Posterior vena cava (tissue), 2 donors: ENCODE measurements around the gene GIPC1. TPM values are rescaled to one million over a fixed set of nuclear protein-coding genes. Genes with fewer than 3 reads are reported as not detected.

ENCODE experiments used
- DNase-seq: peaks from one replicate; pipeline ENCODE4 v3.0.0-alpha.2; 2020; ENCODE audit warnings: low spot score
- intact Hi-C, 2 donors: fragments of 100-400 bp; cut with DNase I; formaldehyde crosslinking; loops; one replicate each; pipeline versions ENCODE4 v1.14.1 to v1.14.2; 2022 to 2023
- total RNA-seq, 2 donors: library from RNA; stranded (reverse); fragmentation: NEBNext Ultra II Directional; extraction: Animal tissue kit (Norgen Biotek cat#: 25700); gene quantifications; one replicate each; pipeline ENCODE4 v1.2.1, GENCODE V29; 2021
- donor health status: DM: yes; HTN: yes; CAD: no.
- donor health status: DM: yes; HTN: yes; CAD: no.

GIPC1 gene
- total RNA-seq, 2 donors from 2014 or later: 43.5 to 46.1 TPM

DNA sequence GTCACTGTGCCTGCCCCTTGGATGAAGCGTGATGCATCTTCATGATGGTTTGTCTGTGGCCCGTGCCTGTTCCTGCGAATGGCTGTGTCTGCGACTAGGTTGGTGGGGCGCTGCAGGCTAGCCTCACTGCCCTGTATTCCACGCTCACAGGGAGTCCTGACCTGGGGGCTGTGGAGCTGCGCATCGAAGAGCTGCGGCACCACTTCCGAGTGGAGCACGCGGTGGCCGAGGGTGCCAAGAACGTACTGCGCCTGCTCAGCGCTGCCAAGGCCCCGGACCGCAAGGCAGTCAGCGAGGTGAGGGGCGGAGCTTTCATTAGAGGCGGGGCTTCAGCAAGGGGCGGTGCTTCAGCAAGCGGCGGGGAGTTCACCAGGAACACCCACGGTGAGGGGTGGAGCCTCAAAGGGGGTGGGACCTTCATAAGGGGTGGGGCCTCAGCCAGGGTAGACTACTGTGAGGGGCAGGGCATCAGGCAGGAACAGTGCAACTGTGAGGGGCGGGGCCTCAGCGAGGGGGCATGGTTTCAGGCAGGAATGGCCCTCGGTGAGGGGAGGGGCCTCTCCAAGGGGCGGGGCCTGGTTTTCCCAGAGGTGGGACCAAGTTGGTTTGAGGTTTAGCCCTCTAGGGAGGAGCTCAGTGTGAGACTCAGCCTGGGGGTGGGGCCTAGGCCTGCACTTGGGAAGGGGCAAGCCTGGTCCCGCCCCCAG, 45.6 kb downstream of the GIPC1 start:
- intact Hi-C loops: no loop called here
- DNase-seq: peak; percentile 86

DNA sequence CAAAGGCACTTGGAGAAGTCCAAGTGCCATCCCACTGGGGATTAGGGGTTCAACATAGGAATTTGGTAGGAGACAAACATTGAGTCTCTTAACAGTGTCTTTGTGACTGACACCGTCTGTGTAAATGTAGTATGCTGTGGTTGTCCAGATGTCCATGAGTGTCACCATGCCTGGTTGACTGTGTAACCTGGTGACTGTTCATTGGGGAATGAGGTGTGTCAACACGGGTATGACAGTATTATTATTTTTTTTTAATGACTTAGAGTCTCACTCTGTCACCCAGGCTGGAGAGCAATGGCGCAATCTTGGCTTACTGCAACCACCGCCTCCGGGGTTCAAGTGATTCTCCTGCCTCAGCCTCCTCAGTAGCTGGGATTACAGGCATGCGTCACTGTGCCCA, 46.6 kb downstream of the GIPC1 start:
- DNase-seq: no peak
- intact Hi-C loops: no loop called here

GRCh38 chr19:14446336-14447036, 49.4 kb downstream of the GIPC1 start:
- no peak for DNase-seq
- intact Hi-C loops: no loop called here

DNA sequence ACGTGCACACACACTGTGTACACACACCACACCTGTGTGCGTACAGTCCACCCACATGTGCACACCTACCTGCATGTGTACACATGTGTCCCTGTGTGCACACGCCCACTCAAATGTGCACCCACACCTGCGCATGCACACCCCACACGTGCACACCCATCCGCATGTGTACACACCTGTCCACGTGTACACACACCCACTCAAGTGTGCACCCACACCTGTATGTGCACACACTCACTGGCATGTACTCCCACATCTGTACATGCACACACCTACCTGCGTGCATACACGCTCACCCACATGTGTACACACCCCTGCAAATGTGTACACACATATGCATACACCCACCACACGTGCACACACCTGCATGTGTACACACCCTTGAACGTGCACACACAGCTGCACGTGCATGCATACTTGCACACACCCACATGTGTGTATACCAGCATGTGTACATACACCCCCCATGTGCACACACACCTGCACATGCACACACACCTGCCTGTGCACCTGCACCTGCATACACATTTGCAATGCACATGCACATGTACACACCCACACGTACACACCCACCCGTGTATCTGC, 52.2 kb downstream of the GIPC1 start:
- intact Hi-C loops: no loop called here

DNA sequence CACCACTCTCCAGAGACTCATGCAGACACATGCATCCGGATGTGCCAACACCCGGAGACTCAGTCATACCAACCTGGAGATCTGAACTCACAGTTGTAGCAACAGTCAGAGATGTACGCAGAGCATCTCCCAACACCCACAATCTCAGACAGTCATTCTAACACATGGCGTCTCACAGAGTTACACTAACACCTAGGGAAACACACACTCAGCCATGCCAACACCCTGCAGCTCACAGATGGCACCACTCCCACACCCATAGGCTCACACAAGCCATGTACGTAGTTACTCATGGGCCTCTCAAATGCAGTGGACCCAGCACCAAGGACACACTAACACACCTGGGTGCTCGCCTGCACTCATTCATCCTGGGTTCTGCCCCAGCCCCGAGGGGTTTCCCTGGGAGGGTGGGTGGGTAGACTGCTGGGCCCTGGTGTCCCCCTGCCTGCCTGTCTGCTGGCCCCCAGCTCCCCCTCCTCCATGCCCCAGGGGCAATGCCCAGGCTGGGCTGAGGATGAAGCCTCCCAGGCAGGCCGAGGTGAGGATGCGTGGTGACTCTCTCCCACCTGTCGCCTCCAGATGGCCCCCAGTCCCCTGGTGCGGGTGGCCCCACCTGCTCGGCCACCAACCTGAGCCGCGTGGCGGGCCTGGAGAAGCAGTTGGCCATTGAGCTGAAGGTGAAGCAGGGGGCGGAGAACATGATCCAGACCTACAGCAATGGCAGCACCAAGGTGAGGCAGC, 52.9 kb downstream of the GIPC1 start:
- intact Hi-C loops: no loop called here

More for the DNA sequence above, 52.2 kb downstream of the GIPC1 start:
- DNase-seq: no peak

DNA sequence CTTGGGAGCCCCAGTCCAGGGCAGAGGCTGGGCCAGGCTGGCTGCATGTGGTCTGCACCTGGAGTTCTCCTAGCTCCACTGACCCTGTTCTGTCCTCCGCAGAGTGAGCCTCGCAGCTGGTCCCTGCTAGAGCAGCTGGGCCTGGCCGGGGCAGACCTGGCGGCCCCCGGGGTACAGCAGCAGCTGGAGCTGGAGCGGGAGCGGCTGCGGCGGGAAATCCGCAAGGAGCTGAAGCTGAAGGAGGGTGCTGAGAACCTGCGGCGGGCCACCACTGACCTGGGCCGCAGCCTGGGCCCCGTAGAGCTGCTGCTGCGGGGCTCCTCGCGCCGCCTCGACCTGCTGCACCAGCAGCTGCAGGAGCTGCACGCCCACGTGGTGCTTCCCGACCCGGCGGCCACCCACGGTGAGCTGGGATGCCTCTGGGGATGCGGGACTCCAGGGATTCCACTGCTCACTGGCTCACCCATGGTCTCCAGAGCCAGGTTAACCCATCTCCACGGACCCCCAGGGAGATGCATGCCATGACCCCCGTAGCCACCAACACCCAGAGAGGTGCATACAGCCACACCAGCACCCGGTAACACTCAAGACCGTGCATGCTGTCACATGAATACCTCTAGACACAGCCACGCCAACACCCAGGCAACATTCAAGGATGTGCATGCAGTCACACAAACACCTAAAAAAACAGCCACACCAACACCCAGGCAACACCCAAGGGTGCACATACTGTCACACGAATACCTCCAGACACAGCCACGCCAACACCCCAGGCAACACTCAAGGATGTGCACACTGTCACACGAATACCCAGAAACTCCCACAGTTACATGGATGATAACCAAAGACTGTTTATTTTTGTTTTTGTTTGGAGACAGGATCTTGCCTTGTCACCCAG, 54.6 kb downstream of the GIPC1 start:
- no peak for DNase-seq
- intact Hi-C loops: no loop called here

More for the DNA sequence above, 52.9 kb downstream of the GIPC1 start:
- DNase-seq: no peak

- intact Hi-C loops: no loop called here
- peak; percentile 94 for DNase-seq
These were observed 55.9 kb downstream of the GIPC1 start for GRCh38 chr19:14440049-14440448.

DNA sequence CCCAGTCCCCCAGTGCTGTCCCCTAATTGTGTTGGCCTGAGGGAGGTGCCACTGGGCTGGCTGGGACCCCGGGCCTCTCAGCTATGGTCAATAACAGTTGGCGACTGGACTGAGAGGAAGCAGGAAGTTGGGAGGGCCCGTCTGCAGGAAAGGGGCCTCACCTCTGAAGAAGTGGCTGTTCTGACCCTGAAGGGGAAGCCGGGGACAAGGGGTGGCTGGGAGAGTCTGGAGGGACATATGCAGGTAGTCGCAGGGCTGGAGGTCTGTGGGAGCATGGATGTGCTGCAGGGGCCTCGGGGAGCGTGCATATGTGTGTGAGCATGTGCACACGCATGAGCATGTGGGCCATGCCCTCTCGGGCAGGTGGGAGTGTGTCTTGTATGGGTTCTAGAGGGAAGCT, 56.9 kb downstream of the GIPC1 start:
- DNase-seq: no peak
- intact Hi-C loops: no loop called here

DNA sequence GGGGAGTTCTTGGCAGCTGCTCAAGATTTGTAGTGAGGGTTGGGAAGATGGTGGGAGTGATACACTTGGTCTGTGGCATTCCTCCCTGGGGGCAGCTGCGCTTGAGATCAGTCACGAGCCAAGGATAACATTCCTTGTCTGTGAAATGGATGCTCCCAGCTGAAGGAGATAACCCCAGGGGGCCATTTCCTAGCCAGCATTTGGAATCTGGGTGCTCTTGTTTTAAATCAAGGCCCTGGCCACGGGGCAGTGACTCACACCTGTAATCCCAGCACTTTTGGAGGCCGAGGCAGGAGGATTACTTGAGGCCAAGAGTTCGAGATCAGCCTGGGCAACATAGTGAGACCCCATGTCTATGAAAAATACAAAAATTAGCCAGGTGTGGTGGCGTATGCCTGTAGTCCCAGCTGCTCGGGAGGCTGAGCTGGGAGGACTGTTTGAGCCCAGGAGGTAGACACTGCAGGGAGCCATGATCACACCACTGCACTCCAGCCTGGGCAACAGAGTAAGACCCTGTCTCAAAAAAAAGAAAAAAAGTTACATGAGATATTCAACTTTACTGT, 58.3 kb downstream of the GIPC1 start:
- intact Hi-C loops: no loop called here
- DNase-seq: no peak

DNA sequence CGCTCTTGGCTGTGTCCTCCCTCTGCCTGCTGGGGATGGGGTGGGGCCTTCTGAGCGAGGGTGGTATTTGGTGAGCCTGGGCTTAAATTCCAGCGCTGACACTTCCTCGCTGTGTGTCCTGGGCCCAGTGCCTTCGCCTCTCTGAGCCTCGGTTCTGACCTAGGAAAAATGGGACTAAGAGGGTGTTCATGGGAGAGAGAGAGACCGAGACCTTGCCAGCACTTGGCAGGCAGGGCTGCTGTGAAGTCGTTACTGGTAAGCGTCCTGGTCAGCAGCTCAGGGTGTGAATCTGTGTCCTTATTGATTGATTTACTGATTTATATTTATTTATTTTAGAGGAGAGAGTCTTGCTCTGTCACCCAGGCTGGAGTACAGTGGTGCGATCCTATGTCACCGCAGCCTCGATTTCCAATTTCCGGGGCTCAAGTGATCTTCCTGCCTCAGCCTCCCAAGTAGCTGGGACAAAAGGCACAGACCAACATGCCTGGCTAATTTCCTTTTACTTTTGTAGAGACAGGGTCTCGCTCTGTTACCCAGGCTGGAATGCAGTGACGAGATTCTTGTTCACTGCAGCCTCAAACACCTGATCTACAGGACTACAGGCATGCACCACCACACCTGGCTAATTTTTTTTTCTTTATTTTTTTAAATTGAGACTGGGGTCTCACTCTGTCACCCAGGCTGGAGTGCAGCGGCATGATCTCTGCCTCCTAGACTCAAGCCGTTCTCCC, 60.4 kb downstream of the GIPC1 start:
- intact Hi-C loops: no loop called here
- DNase-seq: no peak

GRCh38 chr19:14434543-14435319, 61.2 kb downstream of the GIPC1 start:
- intact Hi-C loops: no loop called here
- peak; percentile 92 for DNase-seq

DNA sequence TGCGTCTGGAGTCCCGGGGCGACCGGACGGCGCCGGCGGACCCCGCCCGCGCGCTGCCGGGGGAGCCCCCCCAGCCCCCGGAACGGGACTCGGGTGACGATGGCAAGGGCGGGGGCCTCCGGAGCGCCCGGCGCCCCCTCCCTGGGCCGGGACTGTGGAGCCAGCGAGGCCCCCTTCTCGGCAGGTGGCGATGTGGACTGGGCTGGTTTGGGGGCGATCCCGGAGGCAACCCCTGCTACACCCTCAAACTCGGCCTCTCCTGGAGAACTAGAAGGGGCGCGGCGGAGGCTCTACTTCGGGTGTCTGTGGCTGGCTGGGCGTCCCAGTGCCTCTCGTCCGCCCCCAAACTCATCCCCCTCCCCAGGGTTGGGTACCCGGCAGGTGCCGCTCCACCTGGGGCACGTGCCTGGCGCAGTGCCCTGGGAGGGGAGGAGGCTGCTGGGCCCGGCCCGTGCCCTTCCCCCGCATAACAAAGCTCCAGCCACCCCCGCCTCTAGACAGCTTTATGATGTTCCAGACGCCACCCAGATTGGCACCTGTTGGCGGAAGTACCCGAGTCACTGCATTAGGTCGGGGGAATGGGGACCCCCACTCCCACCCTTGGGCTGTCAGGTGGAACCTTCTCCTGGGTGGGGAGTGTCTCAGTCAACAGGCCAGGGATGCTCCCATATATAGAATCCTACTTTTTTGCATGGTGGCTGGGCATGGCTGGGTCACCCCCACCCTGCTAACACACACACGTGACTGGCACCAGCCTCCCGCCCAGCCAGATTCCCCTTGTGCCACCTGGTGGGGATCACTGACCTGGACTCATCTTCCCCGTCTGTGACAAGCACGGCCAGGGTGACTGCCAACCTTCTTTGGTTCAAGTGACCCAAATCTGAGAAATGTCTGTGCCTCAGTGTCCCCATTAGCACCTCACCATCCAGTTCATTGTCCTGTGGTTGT, 62.1 kb downstream of the GIPC1 start:
- intact Hi-C loops: no loop called here
- DNase-seq: no peak

GRCh38 chr19:14432791-14433553, 63.0 kb downstream of the GIPC1 start, which contains the start of gene PKN1:
Gene PKN1, plus strand, starts transcription at chr19:14433306. Its CDS starts 216 bp downstream, at chr19:14433522.
- peak; percentile 83 for DNase-seq
- intact Hi-C loops: no loop called here

- intact Hi-C loops: no loop called here
- DNase-seq: no peak
These were observed 65.2 kb downstream of the GIPC1 start for GRCh38 chr19:14430712-14431111.

DNA sequence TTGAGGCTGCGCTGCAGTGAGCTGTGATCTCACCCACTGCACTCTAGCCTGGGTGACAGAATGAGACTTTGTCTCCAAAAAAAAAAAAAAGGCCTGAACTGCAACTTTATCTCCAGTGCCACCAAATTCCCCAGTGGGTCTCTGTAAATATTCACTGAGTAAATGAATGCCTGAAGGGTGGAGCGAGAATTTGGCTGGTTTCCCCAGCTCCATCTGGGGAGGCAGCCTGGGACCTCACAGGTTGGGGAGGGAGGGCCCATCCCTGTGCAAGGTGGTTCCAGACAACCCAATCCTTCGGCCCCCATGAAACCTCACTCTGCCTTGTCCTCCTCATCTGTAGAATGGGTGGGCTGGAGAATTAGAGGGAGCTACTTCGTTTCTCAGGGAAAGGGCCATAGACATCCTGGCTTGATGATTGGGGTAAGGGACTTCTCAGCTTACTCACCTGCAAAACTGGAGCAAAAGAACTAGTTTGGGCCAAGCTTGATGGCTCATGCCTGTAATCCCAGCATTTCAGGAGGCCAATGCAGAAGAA, 67.0 kb downstream of the GIPC1 start:
- no peak for DNase-seq
- intact Hi-C loops: no loop called here
